Measurements from ENCODE around the gene PLXNA2. TPM values are rescaled to one million over a fixed set of nuclear protein-coding genes. Genes with fewer than 3 reads are reported as not detected.

Gene PLXNA2
- total RNA-seq, 1 experiment from 2014 or later = 0.89 TPM

GRCh38 chr1:208084220-208084619, 160.0 kb downstream of the PLXNA2 start:
- ChIA-PET CTCF (no interaction called here), POLR2A (no interaction called here), RAD21 (ENCODE audit: low non-redundant PET in 1 of 2, low total read pairs in 2 of 2, uncharacterized antibody in 2 of 2, unreplicated experiment in 2 of 2) (no interaction called here)
- Histone ChIP-seq H3K79me2 (ENCODE audit: insufficient read depth, low read length) (no peaks in the 10 kb centered on the region), H3K27me3 (ENCODE audit: insufficient read depth, low read length) (peaks cover 16% of the 10 kb centered on the region; the same call in 1 of the 2 replicates), H3K36me3 (ENCODE audit: control insufficient read depth in 1 of 2, insufficient read depth in 2 of 2, low read length in 2 of 2) (no peaks in the 10 kb centered on the region), H3K27ac (ENCODE audit: low read depth, low read length) (no peak overlapping the region), H3K9me3 (ENCODE audit: control insufficient read depth in 1 of 2, insufficient read depth in 1 of 2, low read depth in 1 of 2, low read length in 2 of 2) (no peaks in the 10 kb centered on the region), H3K4me3 (replicated peaks in 1 of 2; ENCODE audit: low read depth in 1 of 2, low read length in 2 of 2) (no peak overlapping the region), H2AFZ (ENCODE audit: low read depth, low read length, poor library complexity, severe bottlenecking) (no peak overlapping the region), H3K4me1 (ENCODE audit: control insufficient read depth in 1 of 2, insufficient read depth in 2 of 2, low read length in 2 of 2) (no peaks in the 10 kb centered on the region), H3K9me2 (ENCODE audit: insufficient read depth) (no peaks in the 10 kb centered on the region), H3K4me2 (ENCODE audit: low read length) (no peak overlapping the region), H3K9ac (ENCODE audit: low read length) (no peak overlapping the region), H4K20me1 (ENCODE audit: insufficient read depth) (no peaks in the 10 kb centered on the region)
- no peak for TF ChIP-seq FOSL1 (IDR thresholded peaks at IDR 0.05; ENCODE audit: low read depth)
- TF ChIP-seq CTCF (IDR thresholded peaks at IDR 0.05 in 2 of 3, conservative IDR thresholded peaks at IDR 0.05 in 1 of 3; ENCODE audit: borderline replicate concordance in 1 of 3, insufficient read depth in 1 of 3, low read depth in 2 of 3, low read length in 2 of 3) = no peak
- no peak for ATAC-seq
- BruUV-seq (replicated peaks) = no TSS peak
- intact Hi-C loops (cut with micrococcal nuclease) = no loop called here
- no peak for DNase-seq (ENCODE audit: low read depth, low spot score)

- RAD21 ChIA-PET (ENCODE audit: low non-redundant PET in 1 of 2, low total read pairs in 2 of 2, uncharacterized antibody in 2 of 2, unreplicated experiment in 2 of 2) = no interaction called here
- DNase-seq (ENCODE audit: low read depth, low spot score) (no peak), ATAC-seq (no peak)
- intact Hi-C loops (cut with micrococcal nuclease) = no loop called here
- Histone ChIP-seq H3K9me2 (ENCODE audit: insufficient read depth) (no peaks in the 10 kb centered on the region), H3K4me3 (replicated peaks in 1 of 2; ENCODE audit: low read depth in 1 of 2, low read length in 2 of 2) (no peak overlapping the region), H3K9me3 (ENCODE audit: control insufficient read depth in 1 of 2, insufficient read depth in 1 of 2, low read depth in 1 of 2, low read length in 2 of 2) (no peaks in the 10 kb centered on the region), H2AFZ (ENCODE audit: low read depth, low read length, poor library complexity, severe bottlenecking) (no peak overlapping the region), H3K9ac (ENCODE audit: low read length) (no peak overlapping the region), H3K4me2 (ENCODE audit: low read length) (no peak overlapping the region), H4K20me1 (ENCODE audit: insufficient read depth) (no peaks in the 10 kb centered on the region), H3K27ac (ENCODE audit: low read depth, low read length) (no peak overlapping the region), H3K4me1 (ENCODE audit: control insufficient read depth in 1 of 2, insufficient read depth in 2 of 2, low read length in 2 of 2) (no peaks in the 10 kb centered on the region), H3K27me3 (ENCODE audit: insufficient read depth, low read length) (peaks cover 16% of the 10 kb centered on the region; the same call in 1 of the 2 replicates), H3K79me2 (ENCODE audit: insufficient read depth, low read length) (no peaks in the 10 kb centered on the region), H3K36me3 (ENCODE audit: control insufficient read depth in 1 of 2, insufficient read depth in 2 of 2, low read length in 2 of 2) (no peaks in the 10 kb centered on the region)
- no TSS peak for BruUV-seq (replicated peaks)
- CTCF ChIA-PET = no interaction called here
- TF ChIP-seq JUND (IDR thresholded peaks at IDR 0.05) = no peak
- POLR2A ChIA-PET = interaction anchor here (0.7 kb wide), 1 partner anchor 10 kb away, joined by 4 read pairs; no protein-coding TSS in a partner anchor
Observed at GRCh38 chr1:208083715-208084085, 160.5 kb downstream of the PLXNA2 start.

All from HCT116 (cell line).